ENCODE measurements around the gene BTG4.

The BTG4 gene

DNA sequence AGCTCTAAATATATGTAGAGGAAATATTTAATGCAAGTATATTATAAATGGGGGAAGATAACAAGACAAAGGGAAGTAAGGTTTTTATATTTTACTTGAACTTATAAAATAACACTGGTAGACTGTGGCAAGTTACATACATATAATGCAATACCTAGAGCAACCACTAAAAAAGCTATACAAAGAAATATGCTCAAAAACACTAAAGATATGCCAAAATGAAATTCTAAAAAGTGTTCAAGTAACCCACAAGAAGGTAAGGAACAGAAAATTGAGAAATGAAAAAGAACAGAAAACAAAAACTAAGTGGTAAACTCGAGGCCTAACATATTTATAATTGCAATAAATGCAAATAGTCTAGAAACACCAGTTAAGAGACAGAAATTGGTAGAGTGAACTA is 32.5 kb downstream of the BTG4 start:
- no peak for DNase-seq

DNA sequence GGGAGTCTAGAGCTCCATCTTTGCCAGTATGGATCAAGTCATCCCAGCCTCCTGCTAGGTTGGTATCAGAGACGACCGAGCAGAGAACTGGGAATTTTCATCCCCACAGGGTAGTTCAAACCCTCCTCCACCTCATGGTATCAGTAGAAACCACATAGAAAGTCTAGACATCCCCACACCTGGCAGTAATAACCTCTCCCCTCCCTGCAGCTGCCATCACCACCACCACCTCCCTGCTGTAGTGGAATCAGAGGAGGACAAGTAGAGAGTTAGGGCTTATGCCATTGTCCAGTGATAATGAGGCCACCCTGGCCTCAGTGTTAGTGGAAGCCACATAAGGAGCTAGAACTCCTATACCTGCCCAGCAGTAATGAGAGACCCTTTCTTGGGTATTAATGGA is 34.3 kb downstream of the BTG4 start:
- no peak for DNase-seq

DNA sequence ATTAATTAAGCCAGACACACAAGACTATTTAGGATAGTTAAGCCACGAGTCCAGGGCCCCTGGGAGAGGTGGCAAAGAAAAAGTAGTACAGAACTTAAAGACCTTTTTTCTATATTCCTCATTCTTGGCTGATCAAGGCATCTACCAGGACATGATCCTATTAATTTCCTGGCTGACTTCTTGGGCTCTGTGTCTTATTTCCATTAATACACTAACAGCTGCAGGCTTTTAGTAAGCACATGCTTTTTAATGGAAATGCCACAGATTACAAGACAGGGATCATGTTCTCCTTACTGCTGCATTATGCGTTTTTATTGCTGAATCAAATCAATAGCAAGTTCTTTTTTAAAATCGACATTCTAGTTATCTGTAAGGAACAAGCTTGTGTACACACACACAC is 35.2 kb downstream of the BTG4 start:
- DNase-seq, result no peak

DNA sequence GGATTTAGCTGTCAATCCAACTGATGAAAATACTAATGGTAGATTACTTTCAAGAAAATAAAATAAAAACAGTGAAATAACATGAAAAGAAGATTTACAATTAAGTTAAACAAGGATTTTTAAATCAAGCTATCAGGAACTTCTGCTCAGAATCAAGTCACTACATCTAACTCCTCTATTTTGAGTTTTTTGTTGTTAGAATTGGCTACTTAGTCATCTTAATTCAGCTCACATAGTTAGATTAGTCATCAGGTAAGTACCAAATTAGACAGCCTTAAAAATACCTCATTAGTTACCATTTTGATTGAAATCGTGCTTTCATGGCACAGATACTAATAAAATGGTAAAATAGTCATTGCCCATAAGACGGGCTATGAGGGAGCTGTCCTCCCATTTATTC is 35.8 kb downstream of the BTG4 start:
- no peak for DNase-seq

DNA sequence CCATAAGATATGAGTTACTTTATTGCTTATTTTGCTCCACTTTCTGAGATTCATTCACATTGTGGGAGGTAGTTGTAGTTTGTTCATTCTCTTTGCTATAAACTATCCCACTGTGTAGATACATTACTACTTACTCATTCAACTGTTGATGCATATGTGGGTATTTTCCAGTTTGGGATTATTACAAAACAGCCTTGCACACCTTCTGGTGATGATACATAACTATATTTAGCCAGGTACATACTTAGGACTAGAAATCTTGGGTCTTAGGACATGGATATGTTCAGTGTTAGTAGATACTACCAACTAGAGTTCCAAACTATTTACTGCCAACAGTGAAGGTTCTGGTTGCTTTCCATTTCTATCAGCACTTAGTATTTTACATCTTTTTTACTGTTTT is 37.8 kb downstream of the BTG4 start:
- DNase-seq, result no peak

DNA sequence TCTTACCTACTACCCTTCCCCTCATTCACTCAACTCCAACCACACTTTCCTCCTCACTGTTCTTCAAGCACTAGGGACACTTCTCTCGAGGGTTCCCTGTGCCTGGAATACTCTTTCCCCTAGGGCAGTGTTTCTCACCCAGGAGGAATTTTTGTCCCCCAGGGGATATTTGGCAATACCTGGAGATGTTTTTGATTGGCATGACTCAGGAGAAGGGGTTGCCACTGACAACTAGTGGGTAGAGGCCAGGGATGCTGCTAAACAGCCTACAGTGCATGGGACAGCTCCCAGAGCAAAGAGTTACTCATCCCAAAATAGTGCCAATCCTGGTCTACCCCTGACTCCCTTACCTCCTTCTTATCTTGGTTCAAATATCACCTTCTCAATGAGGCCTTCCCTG is 40.0 kb downstream of the BTG4 start:
- no peak for DNase-seq

DNA sequence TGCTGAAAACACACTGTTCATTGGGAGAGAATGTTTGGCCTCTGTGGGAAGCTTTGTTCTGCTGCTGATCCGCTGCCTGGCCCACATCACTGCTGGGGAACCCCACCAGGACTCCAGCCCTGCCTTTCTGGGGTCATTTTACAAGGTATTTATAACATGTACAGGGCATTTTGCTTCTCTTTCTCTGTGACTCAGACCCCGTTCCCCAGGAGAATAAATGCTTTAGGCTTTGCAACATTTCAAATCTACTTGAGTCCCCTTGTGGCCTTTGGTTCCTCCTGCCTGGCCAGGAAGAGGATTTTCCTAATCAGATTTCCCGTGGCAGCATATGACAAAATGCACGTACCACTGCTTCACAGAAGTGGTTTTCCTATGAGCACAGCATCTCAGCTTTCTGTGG is 43.0 kb downstream of the BTG4 start:
- no peak for DNase-seq

DNA sequence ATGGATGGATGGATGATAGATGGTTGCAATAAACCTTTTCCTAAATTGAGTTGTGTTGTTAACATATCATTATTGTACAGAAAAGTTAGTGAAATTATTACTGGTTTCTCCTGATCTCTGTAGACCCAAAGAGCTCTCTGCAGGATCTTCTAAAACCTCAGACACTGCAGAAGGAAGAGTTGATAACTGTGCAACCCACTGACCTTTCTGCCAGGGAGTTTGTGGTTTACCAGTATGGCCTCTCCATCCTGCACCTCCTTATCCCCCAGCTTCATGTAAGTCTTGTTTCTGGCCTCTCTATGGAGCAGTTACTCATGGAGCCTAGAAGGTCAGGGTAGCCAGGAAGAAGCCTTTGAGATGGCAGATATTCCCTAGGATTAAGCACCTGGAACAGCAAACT is 45.6 kb downstream of the BTG4 start:
- no peak for DNase-seq

DNA sequence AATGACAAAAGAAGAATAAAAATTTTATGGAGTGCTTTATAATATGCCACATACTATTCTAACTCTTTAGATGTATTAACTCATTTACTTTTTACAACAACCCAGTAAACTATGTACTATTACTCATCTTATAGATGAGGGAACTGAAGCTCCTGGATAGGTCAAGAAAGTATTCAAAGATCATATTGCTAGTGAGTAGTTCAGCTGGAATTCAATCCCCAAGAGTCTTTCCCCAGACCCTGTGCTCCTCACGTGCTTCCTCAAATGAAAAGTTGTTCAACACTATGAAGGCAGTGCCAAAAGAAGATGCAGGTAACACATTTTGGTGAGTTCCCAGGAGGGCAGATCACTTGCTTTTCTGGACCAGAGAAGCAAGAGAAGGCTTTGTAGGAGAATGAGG is 46.8 kb downstream of the BTG4 start:
- no peak for DNase-seq

DNA sequence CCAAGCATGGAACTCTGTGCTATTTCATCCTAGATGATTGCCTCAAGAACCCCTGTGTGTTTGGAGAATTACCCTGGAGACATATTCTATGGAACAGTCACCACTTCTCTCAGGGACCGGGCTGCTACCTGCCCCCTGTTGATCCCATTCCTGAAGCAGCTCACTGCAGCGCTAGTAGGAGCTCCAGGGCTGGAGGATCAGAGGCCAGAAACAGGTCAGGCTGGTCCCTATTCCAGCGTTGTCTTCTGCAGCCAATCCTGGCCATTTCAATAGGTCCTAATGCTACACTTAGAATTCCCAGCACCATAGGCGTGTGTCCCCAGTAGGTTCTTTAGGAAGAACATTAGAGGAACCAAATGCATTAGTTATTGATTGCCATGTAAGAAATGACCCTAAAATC is 48.9 kb downstream of the BTG4 start:
- no peak for DNase-seq

DNA sequence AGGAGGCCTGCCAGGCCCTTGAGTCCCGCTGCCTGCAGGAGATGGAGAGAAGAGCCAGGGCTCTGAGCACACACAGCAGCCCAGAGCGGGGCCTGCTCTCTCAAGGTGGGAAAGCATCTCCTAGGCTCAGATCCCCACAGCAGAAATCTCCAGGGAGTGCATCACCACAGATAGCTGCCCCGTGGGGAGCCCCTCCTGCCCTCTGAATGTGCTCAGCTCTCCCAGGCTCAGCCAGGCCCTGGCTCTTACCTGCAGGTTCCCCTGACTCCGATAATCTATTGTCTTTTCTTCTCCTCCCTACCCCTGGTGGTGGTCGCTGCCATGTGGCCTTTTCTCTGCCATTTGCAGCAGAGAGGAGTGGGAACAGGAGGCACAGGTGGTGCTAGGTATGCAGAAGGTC is 49.9 kb downstream of the BTG4 start:
- no peak for DNase-seq

DNA sequence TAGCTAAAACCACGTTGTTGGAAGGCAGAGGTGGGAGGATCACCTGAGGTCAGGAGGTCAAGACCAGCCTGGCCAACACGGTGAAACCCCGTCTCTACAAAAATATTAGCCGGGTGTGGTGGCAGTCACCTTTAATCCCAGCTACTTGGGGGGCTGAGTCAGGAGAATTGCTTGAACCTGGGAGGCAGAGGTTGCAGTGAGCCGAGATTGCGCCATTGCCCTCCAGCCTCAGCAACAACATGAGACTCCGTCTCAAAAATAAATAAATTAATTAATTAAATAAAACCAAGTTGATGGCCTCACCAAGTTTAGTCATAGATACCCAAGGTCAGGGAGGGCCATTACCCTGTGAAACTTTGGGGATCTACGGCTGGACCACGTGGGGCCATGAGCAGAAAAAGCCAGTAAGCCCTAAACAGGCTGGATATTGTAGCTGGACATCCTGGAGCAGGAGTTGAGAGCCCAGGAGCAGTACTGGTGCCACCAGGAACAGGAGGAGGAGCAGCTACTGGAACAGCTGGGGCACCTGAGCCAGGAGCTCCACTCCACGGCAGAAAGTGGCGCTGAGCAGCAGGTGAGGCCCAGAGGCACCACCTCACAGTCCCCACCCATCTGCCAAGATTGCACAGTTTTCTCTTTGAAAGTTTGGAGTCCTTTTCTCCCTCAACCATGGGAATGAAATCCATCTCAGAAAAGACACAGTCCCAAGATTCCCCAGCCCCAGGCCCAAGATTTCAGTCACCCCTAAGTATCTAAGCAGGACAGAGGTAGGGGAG is 50.5 kb downstream of the BTG4 start:
- no peak for DNase-seq

DNA sequence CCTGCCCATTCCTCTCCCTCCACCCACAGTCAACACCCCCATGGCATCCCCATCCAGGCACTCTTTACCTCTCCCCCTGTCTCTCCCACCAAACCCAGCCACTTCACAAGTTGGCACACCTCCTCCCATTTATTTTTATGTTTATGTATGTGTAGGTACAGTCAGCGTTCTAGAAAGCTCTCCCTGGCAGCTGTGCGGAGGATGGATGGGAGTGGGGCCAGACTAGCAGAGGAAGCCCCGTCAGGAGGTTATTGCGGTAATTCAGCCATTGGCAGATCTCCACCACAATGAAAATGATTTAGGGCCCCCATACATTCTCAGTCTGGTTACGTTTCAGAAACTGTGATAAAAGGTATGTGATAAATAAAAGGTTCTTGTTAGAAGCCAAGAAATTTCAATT is 51.3 kb downstream of the BTG4 start:
- no peak for DNase-seq

DNA sequence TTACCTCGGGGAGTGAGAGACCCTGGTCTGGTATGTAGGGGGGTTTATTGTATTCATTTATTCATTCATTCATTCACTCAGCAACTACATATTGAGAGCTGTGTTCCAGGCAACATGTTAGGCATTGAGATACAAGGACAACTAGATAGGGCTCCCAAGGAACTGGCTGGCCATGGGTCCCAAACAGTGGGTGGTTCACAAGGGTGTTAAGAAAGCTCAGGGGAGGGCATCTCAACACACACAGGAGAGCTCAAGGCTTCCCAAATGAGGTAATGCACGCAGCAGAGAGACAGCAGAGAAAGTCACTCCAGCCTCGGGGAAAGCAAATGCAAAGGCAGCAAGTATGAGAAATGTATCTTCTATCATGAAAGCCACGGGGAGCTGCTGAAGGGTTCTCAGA is 51.8 kb downstream of the BTG4 start:
- DNase-seq, result no peak

DNA sequence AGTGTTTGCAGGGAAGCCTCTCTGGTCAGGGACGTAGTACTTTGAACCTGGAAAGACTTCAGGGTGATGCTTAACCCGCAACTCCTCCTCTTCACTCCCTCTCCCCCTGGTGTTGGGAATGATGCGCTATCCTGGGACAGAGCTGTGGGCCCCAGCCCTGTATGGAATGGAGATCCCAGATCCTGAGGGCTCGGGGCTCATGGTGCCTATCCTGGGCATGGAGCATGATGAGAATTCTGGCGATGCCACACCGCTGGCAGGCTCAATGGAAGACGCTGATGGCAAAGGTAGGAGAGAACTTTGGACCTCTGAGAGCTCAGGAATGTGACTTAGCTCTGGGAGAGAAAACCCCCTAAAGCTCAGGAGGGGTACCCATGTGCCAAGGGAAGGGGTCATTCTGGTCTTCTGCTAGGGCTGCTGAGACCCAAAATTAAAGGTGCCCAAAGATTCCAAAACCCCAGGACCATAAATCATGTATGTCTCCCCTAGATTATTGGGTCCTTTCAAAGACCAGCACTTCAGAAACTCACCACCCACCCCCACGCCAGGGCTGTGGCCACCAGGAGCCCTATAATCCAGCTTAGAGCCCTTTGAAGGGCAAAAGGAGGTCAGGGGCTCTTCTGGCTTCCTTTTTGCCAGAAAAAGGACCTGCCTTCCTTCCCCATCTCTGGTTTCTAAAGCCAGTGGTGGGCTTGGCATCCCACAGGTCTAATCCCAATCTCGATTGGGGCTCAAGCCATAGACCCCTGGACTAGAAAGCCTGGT is 52.5 kb downstream of the BTG4 start:
- no peak for DNase-seq

DNA sequence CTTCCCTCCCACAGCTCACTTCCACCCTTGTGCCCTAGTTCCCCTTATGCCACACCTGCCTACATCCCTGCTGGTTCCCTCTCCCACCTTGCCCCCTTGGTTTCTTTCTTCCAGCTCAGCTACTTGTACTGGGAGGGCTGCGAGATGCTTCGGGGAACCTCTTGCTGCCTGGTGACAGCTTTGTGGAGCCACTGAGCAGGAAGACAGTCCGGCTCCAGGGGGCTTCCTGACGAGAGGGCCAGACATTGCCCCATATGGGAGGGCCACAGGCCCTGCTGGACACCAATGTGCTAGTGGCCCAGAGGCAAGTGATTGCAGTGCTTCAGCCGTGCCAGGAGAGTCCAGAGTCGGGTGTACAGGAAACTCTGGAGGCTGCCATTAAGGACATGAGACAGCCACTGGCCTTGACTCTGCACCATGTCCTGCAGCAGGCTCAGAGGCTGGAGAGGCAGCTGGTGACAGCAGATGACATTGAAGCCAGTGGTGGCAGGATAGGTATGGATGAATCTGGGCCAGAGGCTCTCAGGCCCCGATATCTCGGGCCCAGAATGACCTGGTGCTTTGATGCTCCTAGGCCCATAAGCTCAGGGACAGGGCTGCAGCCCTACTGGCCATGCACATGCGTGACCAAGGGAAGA is 54.3 kb downstream of the BTG4 start:
- DNase-seq, result no peak

DNA sequence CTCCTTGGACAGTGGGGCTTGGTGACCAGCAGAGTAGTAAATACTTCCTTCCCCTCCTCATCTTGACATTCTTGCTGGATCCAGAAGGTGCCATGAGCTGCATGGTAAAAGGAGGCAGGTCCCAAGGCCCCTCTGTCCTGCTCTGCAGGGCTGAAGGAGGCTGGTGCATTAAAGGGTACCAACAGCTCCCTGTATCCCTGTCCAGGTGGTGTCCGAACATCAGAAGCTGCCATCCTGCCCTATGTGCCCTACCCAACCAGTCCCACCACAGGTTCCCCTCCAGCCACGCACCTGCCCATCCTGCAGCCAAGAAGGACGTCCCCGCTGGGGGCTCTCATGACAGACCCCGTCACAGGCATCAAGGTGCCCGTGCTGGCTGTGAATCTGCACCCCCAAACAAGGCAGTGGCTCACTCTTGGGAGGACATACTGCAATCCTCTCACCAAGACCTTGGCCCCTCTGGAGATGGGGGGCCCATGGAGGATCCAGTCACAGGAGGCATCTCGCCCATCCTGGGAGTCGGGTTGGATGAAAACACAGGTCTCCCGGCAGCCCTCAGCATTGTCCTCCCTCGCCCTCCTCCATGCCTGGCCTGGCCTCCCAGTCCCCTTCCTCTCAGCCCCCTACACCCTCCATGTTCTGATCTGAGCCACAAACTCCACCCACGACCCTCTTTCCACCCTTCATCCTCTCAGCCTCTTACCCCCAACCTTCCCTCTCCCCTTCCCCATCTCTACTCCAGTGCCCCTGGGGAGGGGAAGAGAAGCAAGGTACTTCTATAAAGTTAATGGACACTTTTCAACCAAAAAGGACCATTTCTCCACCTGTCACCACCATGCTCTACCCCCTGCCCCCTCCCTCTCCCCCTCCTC is 55.1 kb downstream of the BTG4 start:
- no peak for DNase-seq

DNA sequence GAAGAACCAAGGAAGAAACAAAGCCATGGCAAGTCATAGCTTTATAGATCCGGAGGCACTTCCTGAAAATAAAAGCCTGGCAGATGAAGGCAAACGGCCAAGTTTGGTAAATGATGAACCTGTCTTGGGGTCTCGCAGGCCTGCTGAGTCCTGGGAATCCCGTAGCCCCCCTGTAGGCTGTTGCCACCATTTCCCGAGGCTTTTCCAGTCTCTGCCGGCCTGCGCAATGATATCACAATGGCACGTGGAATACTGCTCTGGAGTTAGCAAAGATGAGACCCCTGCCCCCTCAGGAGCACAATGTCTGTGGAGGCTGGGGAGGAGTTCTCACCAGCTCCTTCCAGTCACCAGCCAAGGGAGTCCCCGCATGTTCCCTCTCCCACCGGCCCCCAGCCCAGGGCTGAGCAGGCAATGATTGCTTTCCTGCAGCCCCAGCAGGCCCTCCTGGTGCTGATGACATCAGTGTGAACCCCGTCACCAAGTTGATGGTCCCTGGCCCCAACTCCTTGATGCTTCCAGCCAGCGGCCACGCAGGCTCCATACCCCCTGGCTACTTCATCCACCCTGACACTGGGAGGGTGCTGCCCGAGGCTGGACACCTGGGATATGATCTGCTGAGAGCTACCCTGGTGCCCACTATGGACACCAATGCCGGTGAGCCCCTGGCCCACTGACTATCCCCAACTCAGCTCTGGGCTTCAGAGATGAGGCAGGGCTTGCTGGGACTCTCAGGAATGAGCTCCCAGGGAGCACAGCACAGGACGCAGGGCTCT is 55.9 kb downstream of the BTG4 start:
- no peak for DNase-seq

DNA sequence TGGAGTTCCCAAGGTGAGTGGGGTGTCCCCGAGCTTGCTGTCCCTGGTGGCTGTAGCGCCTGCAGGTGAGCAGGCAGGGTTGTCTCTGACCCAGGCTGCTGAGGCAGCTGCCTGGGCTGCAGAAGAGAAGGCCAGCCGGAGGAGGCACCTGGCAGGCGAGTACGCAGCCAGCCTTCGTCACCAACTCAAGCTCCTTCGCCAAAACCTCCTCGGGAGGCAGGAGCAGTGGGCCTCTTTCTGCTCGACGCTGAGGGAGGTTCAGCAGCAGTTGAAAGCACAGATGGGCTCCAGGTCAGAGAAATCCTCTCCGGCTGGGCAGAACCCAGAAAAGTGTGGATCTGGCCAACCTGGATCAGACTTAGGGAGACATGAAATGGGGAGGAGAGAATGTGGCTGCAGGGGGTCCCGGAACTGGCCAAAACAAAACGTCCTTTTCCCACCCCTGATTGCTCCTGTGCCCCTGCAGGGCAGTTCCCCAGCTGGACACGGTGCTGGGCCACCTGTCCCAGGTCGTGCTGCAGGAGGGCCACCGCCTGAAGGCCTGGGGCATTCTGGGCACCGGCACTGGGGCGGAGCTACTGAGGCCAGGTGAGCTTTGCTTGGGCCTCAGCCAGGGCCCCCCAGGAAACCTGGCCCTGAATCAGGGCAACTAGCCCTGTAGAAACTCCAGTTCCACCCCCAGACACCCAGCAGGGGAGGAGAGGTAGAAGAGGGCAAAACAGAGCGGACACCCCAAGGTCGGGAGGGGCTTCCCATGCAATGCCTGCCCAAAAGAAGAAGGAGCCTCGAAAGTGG is 56.7 kb downstream of the BTG4 start:
- DNase-seq, result no peak

DNA sequence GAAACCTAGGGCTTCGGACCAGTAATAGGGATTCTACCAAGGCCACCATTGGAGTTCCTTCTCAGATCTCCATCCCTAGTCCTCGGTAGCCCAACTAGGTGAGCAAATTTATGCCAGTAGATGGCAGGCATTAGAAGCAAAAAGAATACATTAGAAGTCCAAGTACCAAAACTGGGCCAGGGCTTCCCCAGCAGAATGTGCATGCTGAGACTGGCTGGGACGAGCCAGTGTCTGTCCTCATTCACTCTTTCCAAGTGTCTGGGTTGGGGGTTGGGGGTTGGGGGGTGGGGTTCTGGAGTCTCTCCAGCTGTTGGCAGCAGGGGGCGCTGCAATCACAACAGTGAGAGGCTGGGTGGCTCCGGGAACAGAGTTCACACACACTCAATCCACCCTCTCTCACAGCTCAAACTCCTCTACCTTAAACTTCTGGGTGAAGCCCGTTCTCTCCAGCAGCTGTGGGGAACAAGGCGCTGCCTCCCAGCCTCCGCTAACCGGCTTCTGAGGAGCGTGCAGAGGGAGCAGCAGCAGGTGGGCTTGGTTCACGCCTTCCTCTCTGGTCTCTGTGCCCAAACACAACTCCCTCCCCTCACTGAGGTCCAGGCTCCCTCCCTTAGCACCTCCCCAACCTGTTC is 57.5 kb downstream of the BTG4 start:
- DNase-seq, result peak; percentile 51

All from suppressor macrophage treated with lipopolysaccharide for 4 hours (primary cell).